Heart left ventricle (tissue), 13 donors: ENCODE data around the gene KCNMA1.

Experiments used
- CTCF ChIP-seq, 12 donors: fragments of 200-600 bp; sonication (generic) in 4 of 12; IDR thresholded peaks; one replicate each; pipeline versions ENCODE4 v1.5.0 to v1.8.0; 2018 to 2022; ENCODE audit warnings: antibody characterized with exemption in 12 of 12, mild to moderate bottlenecking in 5 of 12
- POLR2A ChIP-seq, 2 donors: fragments of 450-650 bp; IDR thresholded peaks; one replicate each; pipeline ENCODE4 v1.6.1; 2017; ENCODE audit warnings: antibody characterized with exemption in 2 of 2, mild to moderate bottlenecking in 2 of 2, moderate library complexity in 2 of 2
- donor health status: ischemic (EF 13 %, LVEDD 7.1; RV severe dilation, severe dysfunction).
- donor health status: DM: no; HTN: yes; CAD: no.
- donor health status: DM: no; HTN: no; CAD: no.
- donor health status: ischemic (EF 25% LVEDD 6.9; RV normal size, moderate dysfunction).
- donor health status: ischemic (EF 25% LVEDD 5.7; RV mildly dilated, moderate dysfunction).
- donor health status: ischemic (EF 35%, LVEDD 5.7; RV mildly dilated, moderate dysfunction).
- donor health status: nonischemic (EF 11% LVEDD 7.7; RV severe dilation, severe dysfunction).
- donor health status: DM: yes; HTN: yes; CAD: no.
- donor health status: PGD.
- donor health status: ischemic (EF 29% LVEDD 5.4; RV normal size, mild dysfunction).
- donor health status: nonischemic (EF 23%, LVEDD 6.1; RV moderate dilation, normal function).

DNA sequence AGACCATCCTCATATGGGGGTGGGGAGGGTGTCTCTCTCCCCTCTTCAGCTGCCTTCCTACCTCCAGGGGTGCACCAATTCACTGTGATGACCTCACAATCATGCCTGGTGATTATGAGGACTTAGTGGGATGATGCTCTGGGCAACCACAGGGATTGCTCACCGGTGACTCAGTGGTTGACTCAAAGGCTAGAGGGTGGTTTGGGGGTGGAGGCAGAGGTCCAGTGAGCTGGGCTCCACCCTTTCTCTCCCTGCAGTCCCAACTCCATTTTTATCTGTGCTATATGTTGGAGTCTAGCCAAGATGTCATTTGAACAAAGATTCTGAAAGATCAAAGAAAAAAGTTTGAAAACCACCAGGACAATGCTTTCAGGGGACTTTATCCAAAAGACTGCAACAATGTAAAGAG, 286.9 kb downstream of the KCNMA1 start:
- TF ChIP-seq CTCF (IDR thresholded peaks at IDR 0.05) = no peak
- no peak for TF ChIP-seq POLR2A (IDR thresholded peaks at IDR 0.05)
